SIG-M5 treated with dmso at 0.1 percent for 504 hours (cell line): Measurements from ENCODE around the gene SLC9A1.
A peak's percentile ranks its signal among the peaks of the same experiment; 100 is the strongest.

Source experiments
- DNase-seq: peaks from one replicate; lab custom pipeline; 2025; ENCODE audit not compliant: unreplicated experiment; lab: John Stamatoyannopoulos, UW

The SLC9A1 gene

GRCh38 chr1:27077968-27078367 is 77.0 kb downstream of the SLC9A1 start:
- no peak for DNase-seq

- DNase-seq: no peak
Observed at GRCh38 chr1:27076803-27077202, 78.1 kb downstream of the SLC9A1 start.

GRCh38 chr1:27074175-27074780 is 80.6 kb downstream of the SLC9A1 start:
- peak; percentile 6 for DNase-seq

GRCh38 chr1:27071049-27071416 is 83.9 kb downstream of the SLC9A1 start:
- DNase-seq: no peak

GRCh38 chr1:27070390-27071048 is 84.4 kb downstream of the SLC9A1 start:
- DNase-seq: no peak

- DNase-seq: no peak
Observed at GRCh38 chr1:27068922-27069321, 86.0 kb downstream of the SLC9A1 start.

GRCh38 chr1:27065999-27066630 is 88.8 kb downstream of the SLC9A1 start:
- DNase-seq: no peak

- no peak for DNase-seq
Observed at GRCh38 chr1:27060891-27061290, 94.0 kb downstream of the SLC9A1 start.

GRCh38 chr1:27058966-27059669 is 95.8 kb downstream of the SLC9A1 start:
- DNase-seq: no peak

GRCh38 chr1:27057801-27058625 is 96.9 kb downstream of the SLC9A1 start:
- no peak for DNase-seq

GRCh38 chr1:27057389-27057788 is 97.5 kb downstream of the SLC9A1 start:
- no peak for DNase-seq

GRCh38 chr1:27053977-27054753 is 100.8 kb downstream of the SLC9A1 start:
- DNase-seq: no peak

- DNase-seq: no peak
Observed at GRCh38 chr1:27052527-27052926, 102.4 kb downstream of the SLC9A1 start.

GRCh38 chr1:27049607-27050006 is 105.3 kb downstream of the SLC9A1 start:
- DNase-seq: peak; percentile 12

GRCh38 chr1:27049100-27049499 is 105.8 kb downstream of the SLC9A1 start:
- no peak for DNase-seq
